ENCODE data around the gene DLG2. TPM values are rescaled to one million over a fixed set of nuclear protein-coding genes. Genes with fewer than 3 reads are reported as not detected.

The DLG2 gene
- total and polyA plus RNA-seq, 2 of the 4 experiments (the other 2 are of a cell fraction): 0.31 to 0.36 TPM

DNA sequence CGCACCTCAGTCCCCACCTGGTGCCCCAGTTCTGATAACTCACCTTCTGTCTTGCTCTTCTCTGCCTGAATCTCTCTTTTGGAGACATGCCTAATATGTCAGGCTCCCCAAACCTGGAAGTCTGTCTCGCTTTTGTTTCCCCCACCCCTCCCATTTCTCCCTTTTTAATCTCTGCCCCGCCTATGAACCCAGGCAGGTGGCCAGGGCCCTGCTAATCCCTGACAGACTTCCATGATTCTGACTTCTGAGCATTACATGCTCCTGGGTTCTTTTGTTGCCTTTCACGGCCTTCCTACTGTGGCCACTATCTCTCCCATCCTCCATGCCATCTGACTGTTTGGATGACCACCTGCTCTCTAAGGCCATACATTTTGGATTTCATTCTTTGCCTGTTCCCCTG is 1220.1 kb downstream of the DLG2 start:
- no peak overlapping the region for H2BK5ac ChIP-seq (ENCODE audit: low read depth, low read length, poor library complexity, severe bottlenecking)
- H3K56ac ChIP-seq (ENCODE audit: extremely low read depth, insufficient read depth, low read length): no peak overlapping the region
- no peak overlapping the region for H2AK9ac ChIP-seq (replicated peaks; ENCODE audit: low read depth, low read length, poor library complexity)
- in situ Hi-C loops (cut with MboI; ENCODE audit: low sequenced_read_pairs) (no loop called here), dilution Hi-C loops (cut with HindIII; ENCODE audit: low sequenced_read_pairs, unreplicated experiment) (no loop called here), intact Hi-C loops (cut with micrococcal nuclease) (no loop called here)
- TF ChIP-seq RCOR1 (IDR thresholded peaks at IDR 0.05; ENCODE audit: insufficient replicate concordance, low read length) (no peak), NFE2L2 (IDR thresholded peaks at IDR 0.05; ENCODE audit: low read depth, low read length) (no peak), SMC3 (IDR thresholded peaks at IDR 0.05; ENCODE audit: low read depth, low read length) (no peak), MAFK (IDR thresholded peaks at IDR 0.05; ENCODE audit: low read depth, low read length) (no peak), RAD21 (IDR thresholded peaks at IDR 0.05; ENCODE audit: low read length) (no peak), RFX5 (IDR thresholded peaks at IDR 0.05; ENCODE audit: low read depth, low read length) (no peak), MAZ (IDR thresholded peaks at IDR 0.05; ENCODE audit: borderline replicate concordance, low read depth, low read length) (no peak), MXI1 (IDR thresholded peaks at IDR 0.05; ENCODE audit: borderline replicate concordance, low read depth, low read length) (no peak), POLR2A (IDR thresholded peaks at IDR 0.05; ENCODE audit: low read depth, low read length) (no peak)
- TF ChIP-seq, protein P1, sequence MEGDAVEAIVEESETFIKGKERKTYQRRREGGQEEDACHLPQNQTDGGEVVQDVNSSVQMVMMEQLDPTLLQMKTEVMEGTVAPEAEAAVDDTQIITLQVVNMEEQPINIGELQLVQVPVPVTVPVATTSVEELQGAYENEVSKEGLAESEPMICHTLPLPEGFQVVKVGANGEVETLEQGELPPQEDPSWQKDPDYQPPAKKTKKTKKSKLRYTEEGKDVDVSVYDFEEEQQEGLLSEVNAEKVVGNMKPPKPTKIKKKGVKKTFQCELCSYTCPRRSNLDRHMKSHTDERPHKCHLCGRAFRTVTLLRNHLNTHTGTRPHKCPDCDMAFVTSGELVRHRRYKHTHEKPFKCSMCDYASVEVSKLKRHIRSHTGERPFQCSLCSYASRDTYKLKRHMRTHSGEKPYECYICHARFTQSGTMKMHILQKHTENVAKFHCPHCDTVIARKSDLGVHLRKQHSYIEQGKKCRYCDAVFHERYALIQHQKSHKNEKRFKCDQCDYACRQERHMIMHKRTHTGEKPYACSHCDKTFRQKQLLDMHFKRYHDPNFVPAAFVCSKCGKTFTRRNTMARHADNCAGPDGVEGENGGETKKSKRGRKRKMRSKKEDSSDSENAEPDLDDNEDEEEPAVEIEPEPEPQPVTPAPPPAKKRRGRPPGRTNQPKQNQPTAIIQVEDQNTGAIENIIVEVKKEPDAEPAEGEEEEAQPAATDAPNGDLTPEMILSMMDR (conservative IDR thresholded peaks at IDR 0.05; ENCODE audit: low read depth, low read length): no peak
- TF ChIP-seq, protein P2, sequence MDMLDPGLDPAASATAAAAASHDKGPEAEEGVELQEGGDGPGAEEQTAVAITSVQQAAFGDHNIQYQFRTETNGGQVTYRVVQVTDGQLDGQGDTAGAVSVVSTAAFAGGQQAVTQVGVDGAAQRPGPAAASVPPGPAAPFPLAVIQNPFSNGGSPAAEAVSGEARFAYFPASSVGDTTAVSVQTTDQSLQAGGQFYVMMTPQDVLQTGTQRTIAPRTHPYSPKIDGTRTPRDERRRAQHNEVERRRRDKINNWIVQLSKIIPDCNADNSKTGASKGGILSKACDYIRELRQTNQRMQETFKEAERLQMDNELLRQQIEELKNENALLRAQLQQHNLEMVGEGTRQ (IDR thresholded peaks at IDR 0.05; ENCODE audit: low read depth, low read length): no peak
- TF ChIP-seq, protein P3, sequence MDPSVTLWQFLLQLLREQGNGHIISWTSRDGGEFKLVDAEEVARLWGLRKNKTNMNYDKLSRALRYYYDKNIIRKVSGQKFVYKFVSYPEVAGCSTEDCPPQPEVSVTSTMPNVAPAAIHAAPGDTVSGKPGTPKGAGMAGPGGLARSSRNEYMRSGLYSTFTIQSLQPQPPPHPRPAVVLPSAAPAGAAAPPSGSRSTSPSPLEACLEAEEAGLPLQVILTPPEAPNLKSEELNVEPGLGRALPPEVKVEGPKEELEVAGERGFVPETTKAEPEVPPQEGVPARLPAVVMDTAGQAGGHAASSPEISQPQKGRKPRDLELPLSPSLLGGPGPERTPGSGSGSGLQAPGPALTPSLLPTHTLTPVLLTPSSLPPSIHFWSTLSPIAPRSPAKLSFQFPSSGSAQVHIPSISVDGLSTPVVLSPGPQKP (IDR thresholded peaks at IDR 0.05; ENCODE audit: borderline replicate concordance, low read depth, low read length): no peak
- H3K27ac ChIP-seq (ENCODE audit: insufficient read depth, low read length): no peak overlapping the region
- no peak overlapping the region for H3K9ac ChIP-seq (ENCODE audit: low read depth, low read length)
- H3K4me3 ChIP-seq (ENCODE audit: insufficient read depth, low read depth, low read length): no peak overlapping the region
- no peak overlapping the region for H3K4ac ChIP-seq (ENCODE audit: low read depth, low read length)
- no peaks in the 10 kb centered on the region for H3K36me3 ChIP-seq (ENCODE audit: control insufficient read depth, insufficient read depth, low read length)
- H3K18ac ChIP-seq (ENCODE audit: low read depth, low read length): no peak overlapping the region
- no peak overlapping the region for H2BK120ac ChIP-seq (ENCODE audit: low read depth, low read length)
- H3K4me1 ChIP-seq (ENCODE audit: control insufficient read depth, insufficient read depth, low read length): no peaks in the 10 kb centered on the region
- DNase-seq (no peak), ATAC-seq (ENCODE audit: low read depth) (no peak)
- H3K79me1 ChIP-seq (ENCODE audit: low read depth in 1 of 2, low read length in 2 of 2): no peaks in the 10 kb centered on the region
- BruUV-seq (replicated peaks): no TSS peak
- H3K14ac ChIP-seq (replicated peaks; ENCODE audit: low read depth, low read length): no peak overlapping the region
- no peaks in the 10 kb centered on the region for H3K27me3 ChIP-seq (ENCODE audit: control insufficient read depth, insufficient read depth, low read length)
- ChIA-PET POLR2A (ENCODE audit: unreplicated experiment) (no interaction called here), CTCF (no interaction called here)
- WGBS, 2 experiments (ENCODE audit: extremely low coverage in 2 of 2, insufficient read length in 1 of 2): 16% methylated on average over 2 of the region's 4 CpGs; no CpG with 5 or more reads in 1 of the 2 experiments
- H4K8ac ChIP-seq (ENCODE audit: low read depth in 2 of 2, low read length in 2 of 2): no peak overlapping the region
- no peak overlapping the region for H4K5ac ChIP-seq (ENCODE audit: low read depth, low read length)
- H4K20me1 ChIP-seq (ENCODE audit: insufficient read depth, low read length): no peaks in the 10 kb centered on the region
- H2BK15ac ChIP-seq (ENCODE audit: low read depth, low read length): no peak overlapping the region
- no peaks in the 10 kb centered on the region for H3K9me1 ChIP-seq (ENCODE audit: insufficient read depth, low read length)
- no peaks in the 10 kb centered on the region for H3K9me3 ChIP-seq (ENCODE audit: control insufficient read depth, insufficient read depth, low read length)
- no peak overlapping the region for H2AFZ ChIP-seq (replicated peaks; ENCODE audit: low read length, poor library complexity)
- H2AK5ac ChIP-seq (ENCODE audit: low read depth, low read length): no peak overlapping the region
- H3K23ac ChIP-seq (ENCODE audit: low read depth, low read length): no peak overlapping the region
- H2BK20ac ChIP-seq (ENCODE audit: low read depth, low read length): no peak overlapping the region
- H4K91ac ChIP-seq (ENCODE audit: insufficient read depth, low read depth, low read length): no peak overlapping the region
- H3K4me2 ChIP-seq (ENCODE audit: low read depth, low read length): no peak overlapping the region

All from IMR-90 (cell line).